Stomach (tissue), 4 donors: ENCODE data around the gene TNS3.

Experiments
- EP300 ChIP-seq: sonication (generic); formaldehyde crosslinking; IDR thresholded peaks from one replicate; pipeline ENCODE4 v1.6.1; 2017; ENCODE audit warnings: antibody characterized with exemption
- TF ChIP-seq, protein P1 (sequence below), 7 experiments: fragments of 450-650 bp in 4 of 7; fragments of 200-600 bp in 3 of 7; sonication (generic) in 3 of 7; IDR thresholded peaks; one replicate each; pipeline ENCODE4 v1.5.1; 2016 to 2019; ENCODE audit warnings: antibody characterized with exemption in 7 of 7, control low read depth in 2 of 7, mild to moderate bottlenecking in 1 of 7

DNA sequence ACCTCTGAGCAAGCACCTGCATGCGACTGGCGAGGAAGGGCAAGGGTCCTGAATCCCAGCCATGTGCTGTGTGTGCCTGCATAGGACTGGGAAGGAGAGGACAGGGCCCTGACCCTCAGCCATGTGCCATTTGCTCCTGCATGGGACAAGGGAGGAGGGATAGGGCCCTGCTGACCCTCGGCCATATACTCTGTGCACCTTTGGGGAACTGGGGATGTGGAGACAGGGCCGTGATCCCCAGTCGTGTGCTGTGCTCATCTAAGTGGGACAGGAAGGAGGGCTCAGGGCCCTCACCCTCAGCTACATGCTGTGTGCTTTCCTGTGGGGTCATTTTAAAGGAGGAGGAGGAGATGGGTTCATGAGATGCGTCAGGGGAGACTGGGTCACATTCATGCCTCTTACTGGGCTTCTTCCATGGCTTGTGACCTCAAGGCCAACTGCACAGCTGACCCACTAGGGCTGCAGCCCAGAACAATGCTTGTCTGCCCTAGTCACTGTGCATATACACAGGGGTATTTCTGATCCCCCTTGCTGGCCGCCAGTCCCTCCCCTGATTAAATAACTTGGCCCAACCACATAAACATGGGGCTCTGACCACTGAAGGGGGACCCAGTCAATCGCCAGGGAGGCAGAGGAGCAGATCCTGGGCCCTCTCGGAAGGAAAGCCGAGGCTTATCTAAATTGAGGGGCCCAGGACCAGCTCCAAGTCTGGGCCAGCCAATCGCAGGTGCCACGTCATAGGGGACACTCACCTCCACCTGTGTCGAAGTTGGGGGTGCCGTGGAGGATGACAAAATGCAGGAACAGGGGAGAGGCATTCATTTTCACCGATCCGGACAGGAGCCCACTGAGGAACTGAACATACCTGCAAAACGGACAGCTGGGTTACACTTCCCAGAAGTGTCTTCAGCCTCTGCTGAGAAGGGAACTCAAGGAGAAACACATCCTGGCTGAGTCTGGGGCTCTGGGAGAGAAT, 167.3 kb downstream of the TNS3 start:
- TF ChIP-seq, protein P1, sequence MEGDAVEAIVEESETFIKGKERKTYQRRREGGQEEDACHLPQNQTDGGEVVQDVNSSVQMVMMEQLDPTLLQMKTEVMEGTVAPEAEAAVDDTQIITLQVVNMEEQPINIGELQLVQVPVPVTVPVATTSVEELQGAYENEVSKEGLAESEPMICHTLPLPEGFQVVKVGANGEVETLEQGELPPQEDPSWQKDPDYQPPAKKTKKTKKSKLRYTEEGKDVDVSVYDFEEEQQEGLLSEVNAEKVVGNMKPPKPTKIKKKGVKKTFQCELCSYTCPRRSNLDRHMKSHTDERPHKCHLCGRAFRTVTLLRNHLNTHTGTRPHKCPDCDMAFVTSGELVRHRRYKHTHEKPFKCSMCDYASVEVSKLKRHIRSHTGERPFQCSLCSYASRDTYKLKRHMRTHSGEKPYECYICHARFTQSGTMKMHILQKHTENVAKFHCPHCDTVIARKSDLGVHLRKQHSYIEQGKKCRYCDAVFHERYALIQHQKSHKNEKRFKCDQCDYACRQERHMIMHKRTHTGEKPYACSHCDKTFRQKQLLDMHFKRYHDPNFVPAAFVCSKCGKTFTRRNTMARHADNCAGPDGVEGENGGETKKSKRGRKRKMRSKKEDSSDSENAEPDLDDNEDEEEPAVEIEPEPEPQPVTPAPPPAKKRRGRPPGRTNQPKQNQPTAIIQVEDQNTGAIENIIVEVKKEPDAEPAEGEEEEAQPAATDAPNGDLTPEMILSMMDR (IDR thresholded peaks at IDR 0.05), result no peak
- TF ChIP-seq EP300, result no peak
